GM18873 (cell line): ENCODE data around the gene COPB1.

Experiments used
- ATAC-seq: cut with Tn5 transposase; IDR thresholded peaks from one replicate; pipeline ENCODE4 v1.9.1; 2021; ENCODE audit warnings: mild to moderate bottlenecking, moderate library complexity, moderate number of reproducible peaks; ENCODE audit not compliant: unreplicated experiment, low FRiP score

Gene COPB1

DNA sequence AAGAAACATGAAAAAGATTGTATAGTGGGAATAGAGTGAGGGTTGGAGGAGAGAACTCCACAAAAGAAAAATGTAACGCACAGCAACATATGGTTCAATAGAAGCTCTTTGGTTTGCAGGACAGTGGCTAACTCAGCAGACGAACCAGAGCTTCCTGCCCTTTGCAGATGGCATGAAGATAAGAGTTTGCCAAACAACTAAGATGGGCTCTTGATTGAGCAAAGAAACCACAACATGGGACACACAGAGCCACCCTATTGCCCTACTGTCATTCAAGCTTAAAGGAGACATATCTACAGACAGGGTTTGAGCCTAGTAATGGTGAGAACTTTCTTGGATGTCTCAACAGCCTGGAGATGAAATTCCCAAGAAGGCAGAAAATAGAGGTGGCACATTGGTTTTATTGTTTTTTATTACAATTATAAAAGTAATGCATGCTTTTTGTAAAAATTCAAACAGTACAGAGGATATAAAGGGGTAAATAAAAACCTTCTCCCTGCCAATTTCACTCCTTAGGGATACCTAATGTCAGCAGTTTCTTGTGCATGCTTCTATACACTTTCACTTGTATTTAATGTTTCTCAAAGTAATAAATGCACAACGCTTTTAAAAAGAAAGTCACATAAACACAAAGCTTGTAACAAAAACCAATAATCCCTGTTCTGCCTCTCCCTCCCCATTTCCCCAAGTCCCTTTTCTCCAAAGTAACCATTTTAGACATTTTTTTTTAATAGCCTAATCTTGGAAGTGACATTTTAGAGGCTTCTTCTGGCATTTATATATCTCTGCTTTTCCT, 63.7 kb downstream of the COPB1 start:
- no peak for ATAC-seq

DNA sequence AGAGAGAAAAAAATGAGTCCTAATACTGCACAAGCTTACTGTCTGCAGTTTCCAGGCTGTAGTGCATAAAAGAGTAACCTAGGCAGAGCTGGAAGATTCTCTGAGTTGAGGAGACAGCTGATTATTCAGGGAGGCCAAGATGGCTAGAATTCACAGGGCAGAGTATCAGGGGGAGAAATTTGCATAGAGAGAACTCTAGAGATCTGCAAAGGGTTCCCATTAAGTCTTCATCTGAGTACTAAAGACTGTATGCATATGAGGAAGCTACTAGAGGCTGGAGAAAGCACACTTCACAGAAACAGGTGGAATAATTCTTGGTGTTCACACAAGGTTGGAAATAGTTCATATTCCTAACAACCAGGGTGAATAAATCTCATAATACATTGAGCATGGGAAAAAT, 74.0 kb downstream of the COPB1 start:
- ATAC-seq = no peak

DNA sequence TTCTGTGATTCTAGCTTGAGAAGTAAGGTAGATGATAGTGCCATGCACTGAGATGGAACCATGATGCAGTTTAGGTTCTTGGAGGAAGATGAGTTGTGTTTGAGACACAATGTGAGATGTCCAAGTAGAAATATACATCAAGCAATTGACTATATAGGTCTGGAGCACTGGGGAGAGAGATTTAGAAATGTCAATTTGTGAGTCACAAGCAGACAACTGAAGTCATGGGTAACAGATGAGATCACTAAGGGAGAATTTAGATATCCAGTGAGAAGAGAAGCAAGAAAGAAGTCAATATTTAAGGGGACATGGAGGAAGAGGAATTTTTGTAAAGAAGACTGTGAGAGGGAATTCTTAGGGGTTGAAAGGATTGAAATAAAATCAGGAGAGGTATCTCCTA, 75.5 kb downstream of the COPB1 start:
- no peak for ATAC-seq

DNA sequence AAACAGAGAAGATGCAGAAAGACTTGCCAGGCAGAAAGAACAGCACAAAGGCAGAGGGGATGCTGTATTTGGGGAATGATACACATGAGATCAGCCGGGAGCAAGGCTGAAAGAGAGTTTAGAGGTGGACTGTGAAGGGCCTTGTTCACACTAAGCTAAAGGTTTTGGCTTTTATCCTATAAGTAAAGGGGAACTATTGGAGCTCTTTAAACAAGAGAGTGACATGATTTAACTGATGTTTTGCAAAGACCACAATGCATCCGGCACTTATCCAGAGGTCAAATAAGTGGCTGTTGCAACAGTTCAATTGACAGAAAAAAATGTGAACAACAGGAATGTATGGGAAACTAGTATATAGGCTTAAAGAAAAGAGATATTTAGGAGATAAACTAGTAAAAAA, 76.0 kb downstream of the COPB1 start:
- ATAC-seq = no peak

DNA sequence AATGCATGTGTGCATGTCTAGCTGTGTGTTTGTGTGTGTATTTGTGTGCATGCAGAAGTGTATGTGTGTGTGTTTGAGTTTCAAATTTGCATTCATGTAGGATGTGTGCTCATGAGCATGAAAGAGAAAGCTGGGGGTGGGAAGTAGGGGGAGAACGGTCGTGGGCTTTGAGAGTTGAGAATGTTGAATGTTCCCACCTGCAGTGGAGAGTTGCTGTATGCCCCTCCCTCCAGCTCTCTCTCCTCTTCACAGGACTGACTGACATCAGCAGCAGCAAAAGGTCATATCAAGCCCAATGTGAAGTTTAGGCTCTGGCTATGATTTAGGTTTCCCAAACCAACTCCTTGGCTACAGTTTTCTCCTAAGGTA, 76.8 kb downstream of the COPB1 start:
- ATAC-seq = no peak

DNA sequence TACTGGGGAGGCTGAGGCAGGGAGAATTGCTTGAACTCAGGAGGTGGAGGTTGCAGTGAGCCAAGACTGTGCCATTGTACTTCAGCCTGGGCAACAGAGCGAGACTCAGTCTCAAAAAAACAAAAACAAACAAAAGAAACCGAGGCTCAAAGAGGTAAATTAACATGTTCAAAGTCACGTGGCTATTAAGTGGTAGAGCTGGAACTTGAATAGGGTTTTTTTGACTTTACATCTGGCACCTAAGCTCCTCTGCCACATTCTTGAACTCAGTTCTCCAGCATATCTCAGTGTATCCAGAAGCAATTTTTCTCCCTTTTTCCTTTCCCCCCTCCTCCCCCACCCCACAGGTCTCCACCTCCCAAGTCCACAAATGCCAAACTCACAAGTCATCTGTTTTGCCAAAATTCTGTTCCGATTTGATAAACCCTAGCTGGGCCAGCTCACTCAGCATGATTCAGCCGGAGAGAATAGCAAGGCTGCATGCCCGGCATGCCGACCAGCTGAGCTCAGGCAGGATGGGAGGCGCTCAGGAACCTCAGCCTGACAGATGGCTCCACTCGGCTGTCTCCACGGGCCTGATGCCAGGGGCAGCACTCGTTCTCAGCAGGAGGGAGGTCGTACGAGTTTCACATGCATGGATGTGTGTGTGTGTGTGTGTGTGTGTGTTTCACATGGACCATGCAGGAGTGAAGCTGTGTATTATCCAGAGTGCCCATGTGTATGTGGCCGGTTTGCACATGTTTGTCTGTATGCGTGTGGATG, 77.4 kb downstream of the COPB1 start:
- no peak for ATAC-seq

DNA sequence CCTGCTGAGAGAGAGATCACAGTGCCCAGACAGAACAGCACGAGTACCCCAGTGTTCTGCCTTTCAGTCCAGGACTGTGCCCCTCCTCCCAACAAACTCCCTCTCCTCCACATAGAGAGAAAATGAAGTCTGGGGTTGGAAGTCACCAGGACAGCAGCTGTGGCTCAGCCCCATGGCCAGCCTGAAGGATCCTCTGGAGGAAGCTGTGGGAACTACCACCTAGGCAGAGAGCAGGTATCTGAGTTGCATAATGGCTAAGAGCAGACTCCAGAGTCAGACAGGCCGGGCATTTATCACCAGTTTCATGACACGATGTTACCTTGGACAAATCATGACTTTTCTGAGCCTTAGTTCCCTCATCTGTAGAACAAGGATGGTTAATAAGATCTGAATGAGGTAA, 79.4 kb downstream of the COPB1 start:
- no peak for ATAC-seq

DNA sequence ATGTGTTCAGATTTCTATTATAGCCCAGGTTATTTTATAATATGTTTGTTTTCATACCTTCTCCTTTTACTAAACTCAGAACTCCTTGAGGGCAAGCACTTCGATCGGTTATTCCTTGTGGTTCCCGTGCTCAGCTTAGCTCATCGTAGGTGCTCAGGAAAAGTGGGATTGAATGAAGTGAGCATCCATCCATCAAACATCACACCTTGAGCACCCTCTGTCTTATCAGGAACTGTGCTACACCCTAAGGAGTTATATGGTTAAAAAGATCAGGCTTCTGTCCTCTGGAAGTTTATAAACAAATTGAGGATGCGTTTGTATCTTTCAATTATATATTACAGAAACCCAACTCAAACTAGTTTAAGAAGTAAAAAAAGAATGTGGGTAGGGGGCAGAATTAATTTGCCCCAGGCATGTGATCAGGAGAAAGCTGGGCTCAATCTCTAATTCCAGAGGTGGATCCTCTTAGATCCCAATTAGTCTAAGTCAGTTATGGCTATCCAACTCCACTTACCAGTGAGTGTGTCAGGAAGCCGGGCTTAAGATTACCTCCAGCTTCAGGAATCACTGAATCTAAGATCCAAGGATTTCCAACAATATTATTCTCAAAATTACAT, 80.7 kb downstream of the COPB1 start:
- no peak for ATAC-seq

DNA sequence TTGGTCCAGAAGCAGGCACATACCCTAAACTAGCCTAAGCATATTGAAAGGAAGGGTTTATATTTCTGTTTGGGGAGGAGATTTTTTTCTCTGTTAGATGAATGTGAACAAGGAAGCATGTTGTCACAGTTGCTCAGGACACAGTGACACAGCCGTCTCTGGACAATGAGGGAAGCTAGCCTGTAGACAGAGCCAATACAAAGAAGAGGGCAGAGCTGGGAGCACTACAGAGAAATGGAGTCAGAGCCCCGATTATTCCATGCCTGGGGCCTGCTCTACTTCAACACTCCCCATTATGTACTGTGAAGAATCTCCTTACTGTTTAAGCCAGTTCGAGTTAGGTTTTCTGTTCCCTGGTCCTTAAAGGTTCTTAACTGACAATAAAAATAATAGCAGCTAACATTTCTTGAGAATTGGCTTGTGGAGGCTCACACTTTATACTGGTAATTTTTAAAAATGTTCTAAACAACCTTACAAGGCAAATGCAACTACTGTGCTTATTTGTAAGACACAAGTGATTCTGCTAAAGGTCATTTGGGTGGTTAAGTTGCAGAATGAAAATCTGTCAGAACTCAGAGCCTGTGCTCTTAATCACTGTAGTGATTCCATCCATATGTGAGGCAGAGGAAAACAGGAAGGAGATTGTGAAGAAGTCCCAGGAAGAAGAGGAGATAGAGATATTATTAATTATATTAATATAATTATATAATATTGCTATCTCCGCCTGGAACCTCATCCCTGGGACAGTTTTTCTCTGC, 81.8 kb downstream of the COPB1 start:
- ATAC-seq = no peak

DNA sequence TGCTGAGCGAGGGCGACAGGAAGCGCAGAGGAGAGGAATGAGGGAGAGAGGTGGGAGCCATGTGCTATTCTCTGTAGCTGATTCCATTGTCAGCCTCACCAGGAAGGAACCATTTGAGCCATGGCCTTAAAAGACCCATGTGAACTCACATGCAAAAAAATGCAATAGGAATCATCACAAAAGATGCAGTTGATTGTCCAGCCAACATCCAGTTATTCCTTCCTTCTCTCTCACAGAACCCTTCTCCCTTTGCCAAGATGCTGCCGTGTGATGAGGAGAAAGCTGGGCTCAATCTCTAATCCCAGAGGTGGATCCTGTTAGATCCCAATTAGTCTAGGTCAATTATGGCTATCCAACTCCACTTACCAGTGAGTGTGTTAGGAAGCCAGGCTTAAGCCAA, 82.4 kb downstream of the COPB1 start:
- no peak for ATAC-seq

DNA sequence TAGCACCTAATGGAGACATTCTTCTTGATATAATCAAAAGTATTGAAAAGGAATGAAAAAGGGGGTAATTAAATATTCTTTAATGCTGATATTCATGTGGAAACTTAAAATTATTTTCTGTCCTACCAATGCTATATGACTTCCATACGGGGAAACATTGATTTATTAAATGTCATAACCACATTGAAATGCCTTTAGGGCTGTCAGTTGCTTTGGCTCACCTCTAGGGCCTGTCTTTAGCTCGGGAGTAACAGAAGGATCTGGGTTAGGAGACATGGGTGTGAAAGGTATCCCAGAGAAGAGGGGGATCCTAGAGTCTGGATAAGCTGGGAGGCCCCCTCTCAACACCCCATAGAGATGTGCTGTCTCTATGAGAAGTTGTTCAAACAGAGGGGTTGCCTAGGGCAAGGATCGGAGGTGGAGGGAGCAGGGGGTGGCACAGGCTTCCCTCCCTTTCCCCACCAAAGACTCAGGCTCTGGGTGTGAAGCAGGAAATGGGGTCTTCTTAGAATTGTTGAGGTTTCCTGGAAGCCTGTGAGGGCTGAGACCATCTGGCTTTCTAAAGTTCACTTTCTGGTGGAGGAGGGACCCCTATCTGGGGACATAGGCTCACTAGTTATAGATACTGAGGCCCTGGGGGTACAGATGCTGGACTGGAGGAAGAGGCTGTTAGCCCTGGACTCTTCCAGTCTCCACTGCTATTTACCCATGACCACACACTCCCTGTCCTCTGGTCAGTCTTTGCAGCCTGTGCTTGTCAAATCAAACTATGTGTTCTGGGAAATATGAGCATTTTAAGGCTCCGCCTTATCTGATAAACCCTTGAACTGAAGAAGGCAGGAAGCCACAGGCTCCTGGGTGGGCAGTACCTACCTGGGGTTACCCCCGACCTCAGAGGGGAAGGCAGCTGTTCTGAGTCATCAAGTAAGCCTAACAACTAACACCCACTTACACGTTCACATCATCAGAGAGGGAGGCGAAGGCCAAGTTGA, 84.8 kb downstream of the COPB1 start:
- ATAC-seq = peak; percentile 64

DNA sequence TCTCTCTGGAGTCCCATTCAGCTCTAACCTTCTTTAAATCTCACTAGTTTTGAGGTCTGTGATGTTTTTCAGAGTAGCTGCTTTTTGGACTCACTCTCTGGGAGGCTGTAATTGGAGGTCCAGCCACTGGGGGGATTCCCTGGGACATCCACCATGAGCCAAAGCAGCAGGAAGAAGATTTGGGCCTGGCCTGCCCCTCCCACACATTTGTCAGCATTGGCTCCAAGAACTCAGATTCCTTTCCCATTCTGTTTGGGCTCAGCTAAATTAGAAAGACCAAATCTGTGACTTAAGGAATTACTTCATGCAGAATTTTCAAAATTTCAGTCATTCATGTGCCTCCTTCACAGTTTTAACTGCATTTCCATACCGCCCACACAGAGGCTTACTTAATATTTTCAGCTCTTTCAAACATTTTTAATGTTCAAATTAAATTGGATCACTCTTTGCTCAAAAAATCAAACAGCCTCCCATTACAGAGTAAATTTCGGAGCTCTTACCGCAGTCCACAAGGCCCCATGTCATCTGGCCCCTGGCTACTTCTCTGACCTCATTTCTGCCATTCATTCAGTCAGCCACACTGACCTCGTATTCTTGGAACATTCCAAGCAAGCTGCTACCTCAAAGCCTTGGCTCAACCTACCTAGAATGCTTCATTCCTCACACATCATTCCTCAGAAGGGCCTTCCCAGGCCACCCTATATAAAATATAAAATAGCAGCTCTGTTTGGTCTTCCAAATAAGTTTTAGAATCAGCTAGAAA, 86.1 kb downstream of the COPB1 start:
- ATAC-seq = no peak

DNA sequence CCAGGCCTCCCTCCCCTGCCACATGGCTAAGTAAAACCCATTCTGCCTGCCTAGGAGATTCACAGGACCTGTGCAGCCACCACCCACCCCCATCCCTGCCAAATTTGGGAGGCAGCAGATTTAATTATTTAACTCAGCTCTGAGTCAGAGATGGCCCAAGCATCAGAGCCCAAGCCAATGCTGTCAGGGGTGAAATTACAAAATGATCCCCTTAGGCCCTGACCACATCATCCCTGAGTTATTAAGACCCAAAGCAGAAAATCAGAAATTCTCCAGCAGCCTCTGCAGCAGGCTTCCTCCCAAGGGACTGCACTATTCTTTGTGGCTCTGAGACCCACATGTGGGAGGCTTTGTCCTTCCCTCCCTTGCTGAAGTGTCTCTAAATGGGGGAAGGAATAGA, 87.8 kb downstream of the COPB1 start:
- no peak for ATAC-seq

DNA sequence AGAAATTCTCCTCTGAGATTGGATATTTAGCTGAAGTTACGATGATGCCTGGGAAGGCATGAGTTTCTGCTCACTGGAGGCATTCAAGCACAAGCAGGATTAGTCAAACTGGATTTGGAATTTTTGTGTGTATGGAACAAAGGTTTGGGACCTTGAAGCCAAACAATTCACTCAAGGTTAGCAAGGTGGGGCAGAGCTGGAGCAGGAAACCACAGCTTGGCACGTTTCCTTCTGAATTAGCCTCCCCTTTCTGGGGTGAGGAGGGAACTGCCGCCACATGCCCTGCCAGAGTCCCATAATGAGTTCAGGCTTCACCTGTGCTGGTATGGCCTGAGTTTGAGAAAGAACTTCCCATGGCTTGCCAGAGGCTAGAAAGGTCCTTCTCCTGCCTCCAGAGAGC, 89.7 kb downstream of the COPB1 start:
- ATAC-seq = no peak

DNA sequence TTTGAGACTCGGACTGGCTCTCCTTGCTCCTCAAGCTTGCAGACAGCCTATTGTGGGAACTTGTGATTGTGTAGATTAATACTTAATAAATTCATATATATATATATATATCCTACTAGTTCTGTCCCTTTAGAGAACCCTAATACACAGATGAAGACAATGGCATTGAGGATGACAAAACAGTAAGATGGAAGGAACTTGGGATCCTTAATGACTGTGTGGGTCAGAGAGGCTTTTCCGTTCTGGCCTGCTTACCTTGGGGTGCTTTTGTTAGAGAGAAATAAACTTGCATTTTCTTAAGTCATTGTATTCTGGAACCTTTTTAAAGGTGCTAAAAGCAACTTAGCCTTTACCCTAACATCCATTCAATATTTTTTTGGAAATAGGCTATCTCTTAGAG, 91.0 kb downstream of the COPB1 start:
- ATAC-seq = no peak
